H1 (cell line): ENCODE data around the gene TMEM125. TPM values are rescaled to one million over a fixed set of nuclear protein-coding genes. Genes with fewer than 3 reads are reported as not detected.

Experiments used
- CHD7 ChIP-seq: fragments of 300-600 bp; sonication (generic); IDR thresholded peaks from 2 replicates; pipeline ENCODE4 v1.7.1; 2012; ENCODE audit warnings: low read length, moderate library complexity, mild to moderate bottlenecking, inconsistent platforms; ENCODE audit not compliant: insufficient replicate concordance
- KDM5A ChIP-seq: fragments of 200-600 bp; IDR thresholded peaks from 2 replicates; pipeline ENCODE4 v1.7.1; 2012; ENCODE audit warnings: mild to moderate bottlenecking, low read length, inconsistent platforms, mixed read lengths
- polyA plus RNA-seq, 7 experiments: library from polyadenylated mRNA; depleted of rRNA in 3 of 7; stranded (reverse) in 5 of 7; unstranded in 2 of 7; fragments of >200 nt in 5 of 7; fragments of 200-250 nt in 2 of 7; gene quantifications; 1 replicate in 5 of 7; 2 replicates in 1 of 7; 4 replicates in 1 of 7; pipeline versions ENCODE4 v1.2.1 to v1.2.3, GENCODE V29; 2011 to 2013; ENCODE audit warnings: missing spikeins in 2 of 7, mixed read lengths in 2 of 7
- total RNA-seq: library from RNA; stranded (reverse); fragmentation: NEBNext Ultra II Directional; extraction: Animal tissue kit (Norgen Biotek cat#: 25700); gene quantifications from 2 replicates; pipeline ENCODE4 v1.2.1, GENCODE V29; 2021

The TMEM125 gene
- total and polyA plus RNA-seq, 2 of the 8 experiments (the other 6 are each of a cell fraction or from before 2014, with no cell fraction given): 26.5 to 46.7 TPM

- TF ChIP-seq CHD7: no peak
- no peak for TF ChIP-seq KDM5A
Measured at GRCh38 chr1:43315481-43315880, 45.7 kb downstream of the TMEM125 start (continued).
